Measurements from ENCODE around the gene GP9.

GRCh38 chr3:129095285-129095684 is 34.7 kb downstream of the GP9 start:
- TF ChIP-seq POLR2AphosphoS5 (IDR thresholded peaks at IDR 0.05; ENCODE audit: low read depth, low read length): no peak
- no peak for TF ChIP-seq IRF3 (IDR thresholded peaks at IDR 0.05; ENCODE audit: low read depth, low read length)
- TF ChIP-seq GABPA (IDR thresholded peaks at IDR 0.05; ENCODE audit: low read depth): no peak
